Left ventricle myocardium inferior (tissue), 1 donor: Measurements from ENCODE around the gene FAM181A. TPM values are rescaled to one million over a fixed set of nuclear protein-coding genes. Genes with fewer than 3 reads are reported as not detected.
A peak's percentile ranks its signal among the peaks of the same experiment; 100 is the strongest.

ENCODE experiments used
- DNase-seq: peaks from one replicate; pipeline ENCODE4 v3.0.0-alpha.2; 2020
- H3K27ac ChIP-seq: fragments of 200-600 bp; replicated peaks from 2 replicates; pipeline ENCODE4 v1.8.0; 2021
- H3K27me3 ChIP-seq: fragments of 200-600 bp; 2 replicates; pipeline ENCODE4 v1.8.0; 2021; ENCODE audit warnings: low read depth
- H3K36me3 ChIP-seq: fragments of 200-600 bp; 2 replicates; pipeline ENCODE4 v1.8.0; 2021
- H3K4me1 ChIP-seq: fragments of 200-600 bp; 2 replicates; pipeline ENCODE4 v1.8.0; 2021
- H3K4me3 ChIP-seq: fragments of 200-600 bp; 2 replicates; pipeline ENCODE4 v1.8.0; 2021; ENCODE audit warnings: mild to moderate bottlenecking, moderate library complexity
- H3K9me3 ChIP-seq: fragments of 200-600 bp; replicated peaks from 2 replicates; pipeline ENCODE4 v1.8.0; 2021
- intact Hi-C: fragments of 100-400 bp; cut with micrococcal nuclease; formaldehyde crosslinking; loops from one replicate; pipeline ENCODE4 v1.11.0; 2022
- total RNA-seq: library from RNA; stranded (reverse); fragmentation: NEBNext Ultra II Directional; extraction: Animal tissue kit (Norgen Biotek cat#: 25700); gene quantifications from one replicate; pipeline ENCODE4 v1.2.1, GENCODE V29; 2021
- TF ChIP-seq, protein P1 (sequence below): fragments of 200-600 bp; IDR thresholded peaks from 2 replicates; pipeline ENCODE4 v1.8.0; 2021; ENCODE audit warnings: antibody characterized with exemption, mild to moderate bottlenecking, borderline replicate concordance
- donor health status: DM: no; HTN: yes; CAD: no; lungs with severe emphysema.

Gene FAM181A
- total RNA-seq, 1 donor from 2014 or later = not detected

DNA sequence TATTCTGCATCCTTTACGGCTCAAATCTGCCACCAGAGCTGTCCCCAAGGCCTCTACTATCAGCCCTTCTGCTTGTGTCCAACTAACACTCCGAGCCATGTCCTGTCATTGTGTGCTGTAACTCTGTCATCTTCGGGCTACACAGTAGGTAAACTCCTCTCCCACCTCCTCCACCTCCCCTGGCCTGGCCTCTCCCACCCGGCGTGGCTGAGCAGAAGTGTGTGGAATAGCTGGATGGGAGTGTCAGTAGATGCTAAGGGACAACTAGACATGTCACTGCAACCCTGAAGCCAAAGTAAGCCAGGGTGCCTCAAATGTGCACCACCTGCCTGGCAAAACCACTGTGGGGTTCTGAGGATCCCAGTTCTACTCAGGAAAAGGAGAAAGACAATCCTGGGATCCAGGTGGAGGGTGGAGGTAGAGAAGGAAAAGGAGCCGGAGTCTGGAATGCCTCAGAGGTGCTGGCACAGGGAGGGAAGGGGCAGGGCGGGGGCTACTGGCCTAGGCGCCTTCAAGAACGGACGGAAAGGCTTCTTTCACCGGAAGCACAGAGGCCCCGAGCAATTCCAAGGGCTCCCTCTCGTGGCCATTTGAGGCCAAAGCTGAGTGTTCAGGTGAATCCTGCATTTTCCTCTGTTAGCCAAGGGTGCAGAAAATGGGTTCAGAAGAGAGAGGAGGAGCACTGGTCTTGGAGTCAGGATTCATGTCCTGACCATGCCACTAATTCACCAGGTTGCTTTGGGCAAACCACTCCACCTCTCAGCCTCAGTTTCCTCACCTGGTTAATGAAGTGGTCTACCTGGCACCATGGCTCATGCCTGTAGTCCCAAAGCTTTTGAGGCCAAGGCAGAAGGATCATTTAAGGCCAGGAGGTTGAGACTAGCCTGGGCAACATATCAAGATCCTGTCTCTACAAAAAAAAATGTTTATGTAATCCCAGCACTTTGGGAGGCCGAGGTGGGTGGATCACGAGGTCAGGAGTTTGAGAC is 20.5 kb upstream of the FAM181A start:
- no peaks in the 10 kb centered on the region for H3K4me1 ChIP-seq
- no peaks in the 10 kb centered on the region for H3K36me3 ChIP-seq
- TF ChIP-seq, protein P1, sequence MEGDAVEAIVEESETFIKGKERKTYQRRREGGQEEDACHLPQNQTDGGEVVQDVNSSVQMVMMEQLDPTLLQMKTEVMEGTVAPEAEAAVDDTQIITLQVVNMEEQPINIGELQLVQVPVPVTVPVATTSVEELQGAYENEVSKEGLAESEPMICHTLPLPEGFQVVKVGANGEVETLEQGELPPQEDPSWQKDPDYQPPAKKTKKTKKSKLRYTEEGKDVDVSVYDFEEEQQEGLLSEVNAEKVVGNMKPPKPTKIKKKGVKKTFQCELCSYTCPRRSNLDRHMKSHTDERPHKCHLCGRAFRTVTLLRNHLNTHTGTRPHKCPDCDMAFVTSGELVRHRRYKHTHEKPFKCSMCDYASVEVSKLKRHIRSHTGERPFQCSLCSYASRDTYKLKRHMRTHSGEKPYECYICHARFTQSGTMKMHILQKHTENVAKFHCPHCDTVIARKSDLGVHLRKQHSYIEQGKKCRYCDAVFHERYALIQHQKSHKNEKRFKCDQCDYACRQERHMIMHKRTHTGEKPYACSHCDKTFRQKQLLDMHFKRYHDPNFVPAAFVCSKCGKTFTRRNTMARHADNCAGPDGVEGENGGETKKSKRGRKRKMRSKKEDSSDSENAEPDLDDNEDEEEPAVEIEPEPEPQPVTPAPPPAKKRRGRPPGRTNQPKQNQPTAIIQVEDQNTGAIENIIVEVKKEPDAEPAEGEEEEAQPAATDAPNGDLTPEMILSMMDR = peak; percentile 70
- DNase-seq = no peak
- intact Hi-C loops = no loop called here
- H3K27me3 ChIP-seq = peaks cover 32% of the 10 kb centered on the region
- H3K4me3 ChIP-seq = no peak overlapping the region
- no peak overlapping the region for H3K27ac ChIP-seq
- no peaks in the 10 kb centered on the region for H3K9me3 ChIP-seq

DNA sequence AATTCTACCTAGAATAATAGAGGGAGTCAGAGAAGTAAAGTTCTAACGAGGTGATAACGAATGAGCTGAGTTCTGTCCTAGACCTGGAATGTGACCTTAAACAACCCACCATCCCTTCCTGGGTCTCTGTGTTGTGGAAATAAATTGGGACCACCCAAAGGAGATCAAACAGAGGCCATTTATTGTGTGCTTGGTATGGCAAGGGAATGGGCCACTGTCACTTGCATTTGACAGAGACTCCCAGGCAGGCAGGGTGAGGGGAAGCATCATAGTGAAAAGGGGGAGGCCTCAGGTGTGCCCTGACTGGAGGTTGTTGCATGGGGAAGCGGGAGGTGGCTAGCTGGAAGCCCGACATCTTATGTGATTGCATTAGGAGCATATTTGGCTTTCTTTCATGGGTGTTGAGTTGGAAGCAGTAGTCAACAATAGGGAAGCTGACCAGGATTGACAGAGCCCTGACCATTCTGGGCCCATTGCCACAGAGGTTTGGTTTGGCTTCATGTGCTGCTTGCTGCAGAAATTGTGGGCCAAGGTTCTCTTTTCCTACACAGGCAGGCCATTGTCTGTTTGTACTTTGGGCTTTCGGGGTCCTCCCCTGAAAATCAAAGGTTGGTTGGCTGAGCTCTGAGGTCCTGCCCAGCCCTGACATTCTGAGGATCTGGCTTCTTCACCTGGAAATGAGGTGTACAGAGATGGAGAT is 17.6 kb upstream of the FAM181A start:
- Histone ChIP-seq H3K4me1 (no peaks in the 10 kb centered on the region), H3K36me3 (no peaks in the 10 kb centered on the region), H3K27ac (no peak overlapping the region), H3K9me3 (no peaks in the 10 kb centered on the region), H3K4me3 (no peak overlapping the region), H3K27me3 (peaks cover 2% of the 10 kb centered on the region)
- DNase-seq = no peak
- intact Hi-C loops = no loop called here
- TF ChIP-seq, protein P1 = no peak

DNA sequence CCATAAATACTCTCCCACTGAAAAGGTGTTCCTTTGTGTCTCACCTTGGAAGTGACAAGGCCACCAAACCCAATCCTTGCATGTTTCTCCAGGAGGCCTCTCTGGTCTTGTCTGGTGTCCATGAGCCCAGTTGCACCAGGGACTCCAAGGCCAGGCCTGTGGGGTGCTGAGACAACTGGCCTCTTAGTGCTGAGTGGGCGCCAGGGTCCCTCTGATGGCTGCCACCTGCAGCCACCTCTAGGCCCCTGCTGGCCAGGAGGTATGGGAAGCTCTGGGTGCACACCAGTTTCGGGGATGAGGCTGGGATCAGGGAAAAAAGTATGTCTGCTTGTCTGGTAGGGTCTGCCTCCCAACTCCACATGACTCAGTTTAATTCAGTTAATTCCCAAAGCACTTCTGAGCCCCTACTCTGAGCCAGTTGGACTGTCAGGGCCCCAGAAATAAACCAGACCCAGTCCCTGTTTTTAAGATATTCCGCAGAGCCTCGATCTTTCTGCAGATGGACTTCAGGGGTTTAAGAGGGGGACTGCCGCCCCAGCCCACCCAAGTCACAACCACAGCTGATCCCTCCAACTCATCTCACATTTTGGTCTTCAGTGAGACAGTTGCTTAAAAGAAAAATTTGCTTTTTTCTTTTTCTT is 15.0 kb upstream of the FAM181A start:
- Histone ChIP-seq H3K4me3 (no peak overlapping the region), H3K27me3 (no peaks in the 10 kb centered on the region), H3K4me1 (no peaks in the 10 kb centered on the region), H3K36me3 (no peaks in the 10 kb centered on the region), H3K27ac (no peak overlapping the region), H3K9me3 (no peaks in the 10 kb centered on the region)
- no peak for DNase-seq
- intact Hi-C loops = no loop called here
- TF ChIP-seq, protein P1 = no peak

DNA sequence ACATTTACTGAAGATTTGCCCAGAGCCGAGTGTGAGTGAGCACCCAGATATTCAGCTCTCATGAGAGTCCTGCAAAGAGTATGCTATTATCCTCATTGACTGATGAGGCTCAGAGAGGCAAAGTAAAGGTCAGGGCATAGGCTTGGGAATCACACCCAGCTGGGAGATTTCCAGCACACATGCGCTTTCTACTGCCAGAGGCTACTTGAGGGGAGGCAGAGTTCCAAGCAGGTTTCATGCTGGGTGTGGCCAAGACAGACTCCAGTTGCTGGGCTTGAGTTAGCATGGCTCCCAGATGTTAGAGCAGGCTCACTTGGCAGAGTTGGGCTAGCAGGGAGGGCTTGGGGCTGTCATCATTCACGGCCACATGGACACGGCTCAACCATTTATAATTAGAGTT is 14.4 kb upstream of the FAM181A start:
- TF ChIP-seq, protein P1 = no peak
- H3K27ac ChIP-seq = no peak overlapping the region
- no peak for DNase-seq
- no peaks in the 10 kb centered on the region for H3K36me3 ChIP-seq
- no peaks in the 10 kb centered on the region for H3K27me3 ChIP-seq
- no peaks in the 10 kb centered on the region for H3K4me1 ChIP-seq
- intact Hi-C loops = no loop called here
- H3K4me3 ChIP-seq = no peak overlapping the region
- H3K9me3 ChIP-seq = no peaks in the 10 kb centered on the region

DNA sequence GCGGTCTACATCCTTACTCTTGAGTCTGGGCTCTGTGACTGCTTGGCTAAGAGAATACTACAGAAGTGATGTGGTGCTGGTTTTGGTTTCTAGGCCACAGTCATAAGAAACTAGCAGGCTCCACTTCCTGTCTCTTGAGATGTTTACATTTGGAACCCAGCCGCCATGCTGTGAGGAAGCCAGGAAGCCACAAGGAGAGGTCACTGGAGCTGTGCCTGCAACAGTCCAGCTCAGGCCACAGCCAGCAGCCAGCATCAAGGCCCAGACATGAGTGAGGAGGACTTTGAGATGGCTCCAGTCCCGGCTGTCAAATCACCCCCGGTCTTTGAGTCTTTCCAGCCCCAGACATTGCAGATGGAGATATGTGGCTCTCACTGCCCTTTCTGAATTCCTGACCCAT is 12.9 kb upstream of the FAM181A start:
- intact Hi-C loops = no loop called here
- TF ChIP-seq, protein P1 = no peak
- no peak for DNase-seq
- Histone ChIP-seq H3K27ac (no peak overlapping the region), H3K4me1 (no peaks in the 10 kb centered on the region), H3K4me3 (no peak overlapping the region), H3K27me3 (no peaks in the 10 kb centered on the region), H3K36me3 (no peaks in the 10 kb centered on the region), H3K9me3 (peaks cover under 1% of the 10 kb centered on the region)
